PFSK-1 (cell line): ENCODE data around the gene TMEM213.

ENCODE experiments used
- POLR2AphosphoS5 ChIP-seq: IDR thresholded peaks from 2 replicates; pipeline ENCODE4 v1.6.1; 2012; ENCODE audit warnings: low read depth, mild to moderate bottlenecking, control low read depth, low read length, moderate library complexity
- SIN3A ChIP-seq: IDR thresholded peaks from 2 replicates; pipeline ENCODE4 v1.6.1; 2012; ENCODE audit warnings: mild to moderate bottlenecking, low read length, moderate library complexity, borderline replicate concordance; ENCODE audit not compliant: insufficient read depth
- TAF1 ChIP-seq: IDR thresholded peaks from 2 replicates; pipeline ENCODE4 v1.6.1; 2012; ENCODE audit warnings: low read length, control low read depth, borderline replicate concordance; ENCODE audit not compliant: insufficient read depth

DNA sequence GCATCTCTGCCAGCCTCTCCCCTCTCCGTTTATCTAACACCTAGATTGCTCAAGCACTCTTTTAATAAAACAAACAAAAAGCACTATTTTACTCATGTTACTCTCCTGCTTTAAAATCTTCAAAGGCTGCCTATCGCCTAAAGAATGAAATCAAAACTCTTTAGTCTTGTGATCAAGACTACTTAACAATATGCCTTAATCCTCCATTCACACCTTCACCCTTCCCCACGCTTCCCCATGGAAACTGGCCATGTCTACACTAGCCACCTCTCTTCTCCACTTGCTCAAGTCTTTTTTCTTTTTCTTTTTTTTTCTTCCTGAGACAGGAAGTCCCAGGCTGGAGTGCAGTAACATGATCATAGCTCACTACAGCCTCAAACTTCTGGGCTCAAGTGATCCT is 47.8 kb upstream of the TMEM213 start:
- no peak for TF ChIP-seq SIN3A
- no peak for TF ChIP-seq POLR2AphosphoS5
- TF ChIP-seq TAF1: no peak
